ENCODE results near the gene CDC42BPB.

GRCh38 chr14:102969060-102969791, 88.1 kb downstream of the CDC42BPB start:
- TF ChIP-seq POLR2AphosphoS5 (IDR thresholded peaks at IDR 0.05; ENCODE audit: insufficient read depth in 1 of 2, low read depth in 1 of 2) (no peak), CTCF (IDR thresholded peaks at IDR 0.05) (no peak)

Data from vagina (tissue), 2 donors.